Measurements from ENCODE around the gene CELF5. TPM values are rescaled to one million over a fixed set of nuclear protein-coding genes. Genes with fewer than 3 reads are reported as not detected.

CELF5 gene
- total RNA-seq, 1 experiment from 2014 or later = not detected

DNA sequence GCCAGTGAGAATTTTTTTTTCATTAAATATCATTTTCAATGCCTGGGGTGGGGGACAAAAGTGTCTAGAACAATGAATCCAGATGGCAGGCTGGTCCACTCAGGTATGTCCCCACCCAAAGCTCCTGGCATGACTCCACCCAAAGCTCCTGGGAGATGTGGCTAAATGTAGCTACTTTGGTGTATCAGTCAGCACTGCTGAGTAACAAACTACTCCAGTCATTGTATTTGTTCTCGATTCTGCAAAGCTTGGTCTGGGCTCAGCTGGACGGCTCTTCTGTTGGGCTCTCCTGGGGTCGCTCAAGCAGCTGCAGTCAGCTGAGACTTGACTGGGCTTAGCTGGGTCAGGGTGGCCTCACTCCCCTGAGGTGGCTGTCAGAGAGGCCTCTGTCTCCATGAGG lies 48.5 kb downstream of the CELF5 start:
- DNase-seq = no peak
- Histone ChIP-seq H3K36me3 (no peaks in the 10 kb centered on the region), H3K4me3 (no peak overlapping the region), H3K27me3 (peaks cover 9% of the 10 kb centered on the region), H3K9me3 (no peaks in the 10 kb centered on the region)

DNA sequence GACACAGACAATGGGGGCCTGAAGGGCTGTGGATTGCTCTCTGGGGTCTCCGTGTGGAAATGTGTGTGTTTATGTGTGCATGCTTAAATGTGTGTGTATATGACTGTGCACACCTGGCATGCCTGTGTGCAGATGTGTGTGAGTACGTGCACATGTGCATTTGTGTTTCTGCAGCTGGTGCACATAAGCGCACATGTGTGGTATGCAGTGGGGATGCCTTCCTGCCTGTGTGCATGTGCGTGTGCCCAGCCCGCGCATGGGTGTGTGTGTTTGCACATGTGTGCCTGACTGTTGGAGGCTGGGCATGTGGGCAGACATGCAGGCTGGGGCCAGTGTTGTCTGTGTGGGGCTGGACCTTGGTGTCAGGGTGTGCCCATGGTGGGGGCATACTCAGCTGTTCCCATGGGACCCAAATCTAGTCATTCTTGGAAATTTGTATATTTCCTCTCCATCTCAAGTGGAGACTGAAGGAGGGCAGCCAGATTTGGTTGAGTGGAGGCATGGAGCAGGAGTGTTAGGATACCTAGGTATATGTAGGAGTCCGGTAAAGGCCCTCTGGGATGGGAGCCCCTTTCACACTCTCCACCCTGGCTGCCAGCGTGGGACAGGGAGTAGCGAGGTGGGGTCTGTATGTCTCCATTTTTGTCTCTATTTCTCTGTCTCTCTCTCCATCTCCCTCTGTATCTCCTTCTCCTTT lies 49.9 kb downstream of the CELF5 start:
- Histone ChIP-seq H3K4me3 (no peak overlapping the region), H3K9me3 (no peaks in the 10 kb centered on the region), H3K27me3 (peaks cover 7% of the 10 kb centered on the region), H3K36me3 (no peaks in the 10 kb centered on the region)
- no peak for DNase-seq

DNA sequence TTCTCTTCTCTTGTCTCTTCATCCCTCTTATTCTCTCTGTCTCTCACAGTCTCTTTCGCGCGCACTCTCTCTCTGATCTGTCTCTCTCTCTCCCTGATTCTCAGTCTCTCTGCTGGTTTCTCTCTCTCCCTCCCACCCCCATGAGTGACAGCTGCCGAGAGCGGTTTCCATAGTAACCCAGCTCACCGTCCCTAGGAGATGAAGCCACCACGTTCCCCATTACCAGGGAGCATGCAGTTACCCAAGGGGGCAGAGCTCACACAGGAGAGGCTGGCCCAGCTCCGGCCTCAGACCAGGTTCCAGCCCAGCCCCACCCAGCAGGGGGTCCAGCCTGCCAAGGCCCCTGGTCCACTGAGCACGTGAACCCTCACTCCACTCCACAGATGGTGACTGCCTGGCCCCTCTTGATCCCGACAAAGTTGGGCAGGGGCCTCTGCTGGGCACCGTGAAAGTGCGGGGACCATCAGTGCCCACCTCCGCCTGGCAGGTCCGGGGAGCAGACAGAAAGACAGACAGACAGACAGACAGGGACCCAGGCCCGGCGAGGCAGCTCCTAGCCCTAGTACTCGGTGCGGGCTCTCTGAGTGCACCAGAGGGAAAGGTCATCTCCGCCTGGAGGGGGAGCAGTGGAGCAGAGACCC lies 50.6 kb downstream of the CELF5 start:
- H3K36me3 ChIP-seq = no peaks in the 10 kb centered on the region
- H3K27me3 ChIP-seq = peaks cover under 1% of the 10 kb centered on the region; the same call in 1 of the 2 replicates
- H3K9me3 ChIP-seq = no peaks in the 10 kb centered on the region
- no peak for DNase-seq
- peak overlapping the region; percentile 46 for H3K4me3 ChIP-seq

DNA sequence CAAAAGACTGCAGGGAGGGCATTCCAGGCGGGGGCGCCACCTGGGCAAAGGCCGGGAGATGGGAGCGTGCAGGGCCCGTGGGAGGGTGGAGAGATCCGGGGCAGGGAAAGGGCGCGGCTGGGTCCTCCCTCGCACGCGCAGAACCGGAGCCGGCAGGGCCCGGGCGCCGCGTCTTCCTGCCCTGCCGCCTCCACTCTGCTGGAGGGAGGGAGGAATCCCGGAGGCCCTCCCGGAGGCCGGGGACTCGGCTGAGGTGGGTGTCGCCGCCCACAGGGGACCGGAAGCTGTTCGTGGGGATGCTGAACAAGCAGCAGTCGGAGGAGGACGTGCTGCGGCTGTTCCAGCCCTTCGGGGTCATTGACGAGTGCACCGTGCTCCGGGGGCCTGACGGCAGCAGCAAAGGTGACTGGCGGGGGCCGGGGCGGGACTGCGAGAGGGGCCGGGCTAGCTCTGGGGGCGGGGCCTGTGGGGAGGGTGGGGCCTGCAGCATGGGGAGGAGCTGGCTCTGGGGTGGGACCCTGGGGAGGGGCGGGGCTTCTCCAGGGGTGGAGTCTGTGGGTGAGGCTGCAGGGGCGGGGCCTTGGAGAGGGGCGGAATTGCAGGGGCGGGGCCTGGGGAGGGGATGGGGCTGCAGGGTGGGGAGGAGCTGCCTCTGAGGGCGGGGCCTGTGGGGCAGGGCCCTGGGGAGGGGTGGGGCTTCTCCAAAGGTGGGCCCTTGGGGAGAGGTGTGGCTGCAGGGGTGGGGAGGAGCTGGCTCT lies 51.3 kb downstream of the CELF5 start:
- no peaks in the 10 kb centered on the region for H3K9me3 ChIP-seq
- H3K36me3 ChIP-seq = no peaks in the 10 kb centered on the region
- H3K27me3 ChIP-seq = no peaks in the 10 kb centered on the region
- peak; percentile 78 for DNase-seq
- H3K4me3 ChIP-seq = peak overlapping the region; percentile 46

DNA sequence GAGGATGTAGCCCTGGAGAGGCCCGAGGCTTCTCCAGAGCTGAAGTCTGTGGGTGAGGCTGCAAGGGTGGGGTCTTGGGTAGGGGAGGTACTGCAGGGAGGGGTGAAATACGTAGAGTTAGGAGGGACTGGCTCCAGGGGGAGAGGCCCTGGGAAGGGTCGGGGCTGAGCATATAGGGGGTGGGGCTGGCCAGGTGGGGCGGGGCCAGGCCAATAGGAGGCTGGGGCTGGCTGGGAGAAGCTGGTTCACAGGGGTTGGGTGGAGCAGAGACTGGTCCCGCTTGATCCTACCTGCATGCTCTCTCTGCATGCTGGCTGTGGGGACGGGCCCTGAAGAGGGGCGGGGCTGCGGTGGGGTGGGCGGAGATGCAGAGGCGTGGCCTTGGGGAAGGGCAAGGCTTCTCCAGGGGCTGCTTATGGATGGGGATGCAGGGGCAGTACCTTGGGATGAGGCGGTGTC lies 51.9 kb downstream of the CELF5 start:
- Histone ChIP-seq H3K27me3 (no peaks in the 10 kb centered on the region), H3K36me3 (no peaks in the 10 kb centered on the region), H3K9me3 (no peaks in the 10 kb centered on the region), H3K4me3 (no peak overlapping the region)
- peak; percentile 24 for DNase-seq

DNA sequence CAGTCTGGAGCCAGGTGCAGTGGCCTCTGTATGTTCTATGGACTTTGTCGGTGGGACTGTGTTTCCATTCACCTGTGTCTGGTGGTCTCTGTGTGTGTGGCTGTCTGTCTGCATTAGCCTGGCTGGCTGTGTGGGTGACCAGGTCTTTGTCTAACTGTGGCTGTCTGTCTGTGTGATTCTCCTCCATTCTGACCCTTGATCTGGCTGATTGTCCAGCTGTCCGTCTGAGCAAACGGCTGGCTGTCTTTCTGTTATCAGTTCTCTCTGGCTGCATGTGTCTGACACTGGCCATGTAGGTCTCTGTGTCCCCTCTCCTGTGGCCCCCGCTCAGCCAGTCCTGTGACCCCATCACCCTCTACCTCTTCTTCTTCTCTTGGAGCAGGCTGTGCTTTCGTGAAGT lies 53.2 kb downstream of the CELF5 start:
- H3K36me3 ChIP-seq = no peaks in the 10 kb centered on the region
- no peaks in the 10 kb centered on the region for H3K27me3 ChIP-seq
- no peaks in the 10 kb centered on the region for H3K9me3 ChIP-seq
- no peak overlapping the region for H3K4me3 ChIP-seq
- no peak for DNase-seq

DNA sequence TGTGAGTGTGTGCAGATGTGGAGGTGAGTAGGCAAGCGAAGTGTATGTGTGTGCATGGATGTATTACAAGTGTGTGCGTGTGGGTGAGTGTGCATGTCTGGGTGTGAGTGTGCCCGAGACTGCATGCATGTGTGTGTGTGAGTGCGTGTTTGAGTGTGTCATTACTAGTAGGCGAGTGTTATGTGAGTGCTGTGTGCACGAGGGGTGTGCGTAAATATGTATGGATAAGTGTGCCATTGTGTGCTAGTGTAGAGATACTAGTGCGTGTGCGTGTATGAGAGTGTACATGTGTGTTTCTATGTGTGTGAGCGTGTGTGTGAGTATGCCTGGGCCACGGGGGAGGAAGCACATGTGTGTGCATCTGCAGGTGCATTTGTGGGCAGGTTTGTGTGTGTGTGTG lies 53.8 kb downstream of the CELF5 start:
- DNase-seq = no peak
- no peaks in the 10 kb centered on the region for H3K9me3 ChIP-seq
- H3K36me3 ChIP-seq = no peaks in the 10 kb centered on the region
- H3K4me3 ChIP-seq = no peak overlapping the region
- no peaks in the 10 kb centered on the region for H3K27me3 ChIP-seq

DNA sequence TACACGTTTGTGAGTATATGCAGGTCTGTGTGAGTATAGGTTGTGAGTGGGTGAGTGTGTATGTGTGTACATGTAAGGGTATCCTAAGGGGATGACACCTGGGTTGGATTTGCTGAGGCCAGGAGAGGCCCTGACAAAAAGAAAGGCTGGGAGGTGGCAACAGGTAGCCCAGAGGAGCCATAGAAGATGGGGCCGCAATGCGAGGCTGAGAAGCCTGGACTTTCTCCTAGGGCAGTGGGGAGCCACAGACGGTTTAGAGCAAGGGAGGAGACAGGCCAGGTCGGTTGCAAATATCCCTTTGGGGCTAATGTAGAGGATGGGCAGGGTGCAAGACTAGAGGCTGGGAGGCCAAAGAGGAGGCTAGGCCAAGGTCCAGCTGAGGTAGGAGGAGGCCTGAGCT lies 54.3 kb downstream of the CELF5 start:
- no peaks in the 10 kb centered on the region for H3K36me3 ChIP-seq
- no peak overlapping the region for H3K4me3 ChIP-seq
- no peak for DNase-seq
- H3K27me3 ChIP-seq = no peaks in the 10 kb centered on the region
- H3K9me3 ChIP-seq = no peaks in the 10 kb centered on the region

DNA sequence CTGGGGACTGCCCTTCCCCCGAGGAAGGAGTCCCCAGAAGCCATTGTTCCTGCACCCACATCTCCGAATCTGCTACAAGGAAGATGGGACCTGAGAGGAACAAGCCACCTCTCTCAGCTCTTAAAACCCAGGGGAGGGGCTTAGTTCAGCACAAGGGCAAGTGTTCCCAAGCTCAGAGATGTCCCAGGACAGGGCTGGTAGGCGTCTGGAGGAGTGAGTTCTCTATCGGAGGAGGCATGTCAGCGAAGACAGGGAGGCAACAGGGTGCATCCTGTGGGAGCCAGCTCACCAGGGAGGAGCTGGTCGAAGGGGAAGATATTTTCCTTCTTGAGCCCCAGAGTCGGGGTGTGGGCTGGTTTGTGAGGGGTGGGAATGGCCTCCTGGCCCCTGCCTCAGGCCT lies 54.8 kb downstream of the CELF5 start:
- Histone ChIP-seq H3K27me3 (peaks cover 2% of the 10 kb centered on the region; the same call in 1 of the 2 replicates), H3K4me3 (no peak overlapping the region), H3K36me3 (no peaks in the 10 kb centered on the region), H3K9me3 (no peaks in the 10 kb centered on the region)
- no peak for DNase-seq

DNA sequence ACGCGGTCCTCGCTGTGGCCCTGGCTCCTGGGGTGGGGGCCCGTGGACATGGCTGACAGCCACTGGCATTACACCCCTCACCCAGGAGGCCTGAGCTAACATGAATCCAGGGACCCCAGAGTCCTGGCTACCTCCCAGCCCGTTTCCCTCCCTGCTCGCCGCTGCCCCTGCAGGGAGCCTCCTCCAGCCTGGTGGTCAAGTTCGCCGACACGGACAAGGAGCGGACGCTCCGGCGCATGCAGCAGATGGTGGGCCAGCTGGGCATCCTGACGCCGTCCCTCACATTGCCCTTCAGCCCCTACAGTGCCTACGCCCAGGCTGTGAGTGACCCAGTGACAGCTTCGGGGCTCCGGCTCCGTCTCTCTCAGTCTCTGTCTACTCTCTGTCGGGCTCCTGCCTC lies 56.6 kb downstream of the CELF5 start:
- Histone ChIP-seq H3K4me3 (no peak overlapping the region), H3K27me3 (peaks cover 2% of the 10 kb centered on the region; the same call in 1 of the 2 replicates), H3K36me3 (no peaks in the 10 kb centered on the region), H3K9me3 (no peaks in the 10 kb centered on the region)
- no peak for DNase-seq

DNA sequence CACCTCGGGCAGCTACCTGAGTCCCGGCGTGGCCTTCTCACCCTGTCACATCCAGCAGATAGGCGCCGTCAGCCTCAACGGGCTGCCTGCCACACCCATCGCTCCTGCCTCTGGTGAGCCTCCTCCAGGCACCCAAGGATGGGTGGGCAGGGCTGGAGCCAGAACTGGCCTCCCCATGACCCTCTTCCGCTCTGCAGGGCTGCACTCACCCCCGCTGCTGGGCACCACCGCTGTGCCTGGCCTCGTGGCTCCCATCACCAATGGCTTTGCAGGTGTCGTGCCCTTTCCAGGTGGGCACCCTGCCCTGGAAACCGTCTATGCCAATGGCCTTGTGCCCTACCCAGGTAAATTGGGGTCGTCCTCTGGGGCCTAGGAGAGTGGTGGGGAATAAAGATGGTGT lies 57.7 kb downstream of the CELF5 start:
- Histone ChIP-seq H3K36me3 (no peaks in the 10 kb centered on the region), H3K4me3 (no peak overlapping the region), H3K9me3 (no peaks in the 10 kb centered on the region), H3K27me3 (peaks cover 2% of the 10 kb centered on the region; the same call in 1 of the 2 replicates)
- DNase-seq = no peak

DNA sequence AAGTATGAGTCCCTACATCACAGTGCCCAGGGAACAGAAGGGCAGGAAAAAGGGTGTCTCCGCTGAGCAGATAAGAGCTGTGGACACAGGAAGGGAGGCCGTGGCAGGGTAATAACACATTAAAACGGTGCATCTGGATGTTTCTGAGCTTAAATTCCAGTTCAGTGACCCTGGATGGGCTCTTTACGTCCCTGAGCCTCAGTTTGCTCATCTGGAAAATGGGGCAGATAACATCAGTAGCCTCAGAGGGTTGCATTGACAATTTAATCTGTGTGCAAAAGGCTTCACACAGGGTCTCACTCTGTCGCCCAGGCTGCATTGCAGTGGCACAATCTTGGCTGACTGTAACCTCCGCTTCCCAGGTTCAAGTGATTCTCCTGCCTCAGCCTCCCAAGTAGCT lies 58.1 kb downstream of the CELF5 start:
- no peak overlapping the region for H3K4me3 ChIP-seq
- no peaks in the 10 kb centered on the region for H3K36me3 ChIP-seq
- peaks cover 2% of the 10 kb centered on the region; the same call in 1 of the 2 replicates for H3K27me3 ChIP-seq
- H3K9me3 ChIP-seq = no peaks in the 10 kb centered on the region
- DNase-seq = no peak

DNA sequence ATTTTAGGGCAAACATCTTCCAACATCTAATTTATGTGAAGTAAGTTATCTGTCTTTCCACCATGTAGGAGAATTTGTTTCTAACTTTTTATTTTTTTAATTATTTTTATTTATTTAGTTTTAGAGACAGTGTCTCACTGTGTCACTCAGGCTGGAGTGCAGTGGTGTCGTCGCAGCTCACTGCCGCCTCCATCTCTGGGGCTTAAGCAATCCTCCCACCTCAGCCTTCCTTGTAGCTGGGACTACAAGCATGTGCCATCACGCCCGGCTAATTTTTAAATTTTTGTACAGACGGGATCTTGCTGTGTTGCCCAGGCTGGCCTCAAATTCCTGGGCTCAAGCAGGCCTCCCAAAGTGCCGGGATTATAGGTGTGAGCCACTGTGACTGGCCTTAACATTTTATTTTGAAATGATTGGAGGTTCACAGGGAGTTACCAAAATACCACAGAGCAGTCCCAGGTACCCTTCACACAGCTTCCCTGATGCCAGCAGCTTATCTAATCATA lies 58.8 kb downstream of the CELF5 start:
- Histone ChIP-seq H3K27me3 (peaks cover 2% of the 10 kb centered on the region; the same call in 1 of the 2 replicates), H3K9me3 (no peaks in the 10 kb centered on the region), H3K36me3 (no peaks in the 10 kb centered on the region), H3K4me3 (no peak overlapping the region)
- DNase-seq = no peak

DNA sequence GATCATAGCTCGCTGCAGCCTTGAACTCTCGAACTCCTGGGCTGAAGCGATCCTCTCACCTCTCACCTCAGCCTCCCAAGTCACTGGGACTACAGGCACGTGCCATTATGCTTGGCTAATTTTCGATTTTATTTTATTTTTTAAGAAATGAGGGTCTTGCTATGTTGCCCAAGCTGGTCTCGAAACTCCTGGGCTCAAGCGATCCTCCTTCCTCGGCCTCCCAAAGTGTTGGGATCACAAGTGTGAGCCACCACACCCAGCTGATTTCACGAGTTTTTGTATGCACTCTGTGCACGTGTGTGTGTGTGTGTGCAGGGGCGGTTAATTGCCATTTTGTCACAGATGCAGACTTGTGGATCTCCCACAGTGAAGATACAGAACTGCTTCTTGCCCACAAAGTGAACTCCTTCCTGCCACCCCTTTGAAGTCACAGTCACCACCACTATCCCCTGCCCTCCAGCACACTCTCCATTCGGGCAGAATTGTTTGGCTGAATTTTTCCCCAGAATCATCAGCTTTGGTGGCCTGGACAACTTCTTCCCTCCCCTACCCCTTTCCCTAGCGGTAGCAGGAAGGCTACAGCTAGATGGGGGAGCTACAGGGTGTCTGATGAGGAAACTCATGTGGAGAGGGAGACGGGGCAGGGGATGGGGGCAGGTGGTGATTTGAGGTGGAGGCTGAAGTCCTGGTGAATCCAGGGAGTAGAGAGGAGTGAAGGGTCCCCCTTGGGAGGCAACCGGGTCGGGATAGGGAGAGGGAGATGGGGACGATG lies 59.6 kb downstream of the CELF5 start:
- peaks cover 2% of the 10 kb centered on the region; the same call in 1 of the 2 replicates for H3K27me3 ChIP-seq
- no peak for DNase-seq
- H3K9me3 ChIP-seq = no peaks in the 10 kb centered on the region
- H3K4me3 ChIP-seq = no peak overlapping the region
- no peaks in the 10 kb centered on the region for H3K36me3 ChIP-seq

DNA sequence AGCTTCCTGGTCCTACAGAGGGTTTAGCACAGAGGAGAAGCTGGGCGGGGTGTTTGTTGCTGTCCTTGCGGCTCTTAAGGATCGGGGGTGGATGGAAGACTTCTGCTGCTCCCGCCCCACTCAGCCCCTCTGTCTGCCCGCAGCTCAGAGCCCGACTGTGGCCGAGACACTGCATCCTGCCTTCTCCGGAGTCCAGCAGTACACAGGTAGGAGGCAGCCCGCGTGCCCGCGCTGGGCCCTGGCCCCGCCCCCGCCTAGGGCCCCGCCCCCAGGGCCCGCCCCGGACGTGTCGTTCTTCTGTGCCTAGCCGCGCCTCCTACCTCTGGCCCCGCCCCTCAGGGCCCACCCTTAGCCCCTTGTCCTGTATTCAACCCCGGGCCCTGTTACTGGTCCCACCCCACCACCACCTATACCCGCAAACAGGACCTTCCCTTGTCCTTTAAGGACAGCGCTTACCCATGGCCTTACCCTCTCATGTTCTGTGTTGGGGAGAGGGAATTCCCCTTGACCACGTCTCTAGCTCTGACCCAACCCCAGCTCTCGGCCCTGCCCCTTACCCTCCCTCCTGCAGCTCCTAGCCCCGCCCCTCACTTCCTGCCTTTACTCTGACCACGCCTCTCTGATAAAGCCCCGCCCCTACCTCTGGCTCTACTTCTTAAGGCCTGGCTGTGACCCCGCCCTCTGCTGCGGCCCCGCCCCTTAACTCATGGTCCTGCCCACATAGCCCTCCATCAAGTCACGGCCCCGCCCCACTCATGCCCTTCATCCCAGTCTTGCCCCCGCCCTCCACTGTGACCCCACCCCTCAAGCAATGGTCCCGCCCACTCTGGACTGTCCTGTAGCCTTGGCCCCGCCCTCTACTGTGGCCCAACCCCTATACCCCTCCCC lies 60.5 kb downstream of the CELF5 start:
- H3K27me3 ChIP-seq = peaks cover 6% of the 10 kb centered on the region
- no peak overlapping the region for H3K4me3 ChIP-seq
- DNase-seq = peak; percentile 47
- H3K9me3 ChIP-seq = no peaks in the 10 kb centered on the region
- no peaks in the 10 kb centered on the region for H3K36me3 ChIP-seq

All from MG63 (cell line).